GM19455 (cell line): ENCODE measurements around the gene APBB1.
A peak's percentile ranks its signal among the peaks of the same experiment; 100 is the strongest.

Experiments
- ATAC-seq: cut with Tn5 transposase; IDR thresholded peaks from one replicate; pipeline ENCODE4 v1.9.1; 2021; ENCODE audit not compliant: unreplicated experiment

The APBB1 gene

DNA sequence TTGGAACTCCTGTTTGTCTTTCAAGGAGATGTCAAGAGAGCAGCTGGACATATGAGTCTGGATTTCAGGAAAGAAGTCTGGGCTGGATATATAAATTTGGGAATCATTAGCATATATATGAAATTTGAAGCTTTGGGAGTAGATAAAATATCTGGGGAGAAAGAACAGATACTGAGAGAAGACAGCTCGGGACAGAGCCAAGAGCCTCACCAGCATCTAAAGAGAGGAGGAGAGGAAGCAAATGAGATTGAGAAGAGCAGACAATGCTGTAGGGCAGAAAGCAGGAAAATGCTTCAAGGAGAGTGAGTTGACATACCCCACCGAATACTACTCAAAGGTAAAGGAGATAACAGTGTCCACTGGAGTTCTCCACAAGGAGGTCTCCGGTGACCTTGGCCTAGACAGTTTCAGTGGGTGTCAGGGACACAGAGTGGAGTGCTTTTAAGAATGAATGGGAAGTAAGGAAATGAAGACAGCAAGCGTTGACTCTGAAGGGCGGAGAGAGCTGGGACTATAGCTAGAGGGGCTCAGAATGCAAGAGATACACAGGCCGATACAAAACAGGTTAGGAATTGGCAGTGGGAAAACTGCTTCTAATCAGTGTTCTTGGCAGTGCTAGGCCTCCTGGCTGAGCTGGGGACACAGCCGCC is 862 bp downstream of the APBB1 start:
- ATAC-seq: no peak

DNA sequence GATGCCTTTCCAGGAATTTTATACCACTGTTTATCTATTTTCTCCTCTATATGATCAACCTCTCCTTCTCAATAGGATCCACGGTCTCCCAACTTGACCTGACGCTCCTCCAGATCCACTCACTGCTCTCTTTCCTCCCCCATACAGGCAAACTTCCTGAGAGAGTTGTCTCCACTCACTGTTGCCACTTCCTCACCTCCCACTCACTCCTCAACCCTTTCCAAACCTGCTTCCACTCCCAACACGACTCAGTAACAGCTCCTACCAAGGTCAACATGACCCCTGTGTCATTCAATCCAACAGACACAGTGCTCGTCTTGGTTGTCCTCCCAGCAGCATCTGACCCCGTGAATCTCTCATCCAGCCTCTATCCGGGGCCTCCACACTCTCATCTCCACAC is 3.1 kb downstream of the APBB1 start:
- no peak for ATAC-seq

GRCh38 chr11:6414874-6415328 is 4.0 kb downstream of the APBB1 start:
- no peak for ATAC-seq

- no peak for ATAC-seq
Measured at GRCh38 chr11:6413791-6414201, 5.1 kb downstream of the APBB1 start.

DNA sequence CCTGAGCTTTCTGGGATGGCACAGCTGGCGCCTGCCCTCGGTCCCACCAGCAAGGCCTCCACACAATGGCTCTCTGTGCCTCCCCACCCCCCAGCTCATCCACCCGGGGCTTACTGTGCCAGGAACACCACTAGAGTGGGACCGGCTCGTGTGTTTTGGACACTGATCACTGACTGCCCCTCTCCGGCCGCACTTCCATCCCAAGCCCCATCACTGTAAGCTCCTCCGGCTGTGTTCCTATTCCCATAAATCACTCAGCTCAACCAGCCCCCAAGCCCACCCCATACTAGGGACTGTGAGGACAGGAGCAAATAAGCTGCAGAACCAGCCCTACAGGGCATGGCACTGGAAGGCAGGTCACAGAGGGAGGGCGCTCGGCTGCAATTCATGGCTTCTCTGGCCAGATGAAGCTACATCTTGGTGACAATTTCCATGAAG is 7.3 kb downstream of the APBB1 start:
- ATAC-seq: no peak

- ATAC-seq: no peak
Measured at GRCh38 chr11:6410695-6411430, 8.0 kb downstream of the APBB1 start.

DNA sequence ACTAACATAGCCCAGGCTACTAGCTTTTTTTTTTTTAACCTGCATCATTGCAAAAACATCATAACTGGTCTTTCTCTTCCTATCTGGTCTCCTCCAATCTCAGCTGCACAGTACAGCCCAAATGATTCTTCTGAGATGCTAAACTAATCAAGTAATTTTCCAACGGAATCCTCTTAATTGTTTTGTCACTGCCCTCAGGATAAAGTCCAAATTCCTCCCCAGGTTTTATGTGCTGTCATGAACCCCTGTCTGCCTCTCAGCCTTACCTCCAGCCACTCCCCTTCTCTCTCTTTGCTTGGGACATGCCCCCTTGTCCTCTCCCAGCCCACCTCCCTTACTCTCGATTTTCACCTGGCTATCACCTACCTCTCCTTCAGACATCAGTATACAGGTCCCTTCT is 12.5 kb downstream of the APBB1 start:
- no peak for ATAC-seq

GRCh38 chr11:6405846-6406245 is 13.0 kb downstream of the APBB1 start:
- no peak for ATAC-seq

DNA sequence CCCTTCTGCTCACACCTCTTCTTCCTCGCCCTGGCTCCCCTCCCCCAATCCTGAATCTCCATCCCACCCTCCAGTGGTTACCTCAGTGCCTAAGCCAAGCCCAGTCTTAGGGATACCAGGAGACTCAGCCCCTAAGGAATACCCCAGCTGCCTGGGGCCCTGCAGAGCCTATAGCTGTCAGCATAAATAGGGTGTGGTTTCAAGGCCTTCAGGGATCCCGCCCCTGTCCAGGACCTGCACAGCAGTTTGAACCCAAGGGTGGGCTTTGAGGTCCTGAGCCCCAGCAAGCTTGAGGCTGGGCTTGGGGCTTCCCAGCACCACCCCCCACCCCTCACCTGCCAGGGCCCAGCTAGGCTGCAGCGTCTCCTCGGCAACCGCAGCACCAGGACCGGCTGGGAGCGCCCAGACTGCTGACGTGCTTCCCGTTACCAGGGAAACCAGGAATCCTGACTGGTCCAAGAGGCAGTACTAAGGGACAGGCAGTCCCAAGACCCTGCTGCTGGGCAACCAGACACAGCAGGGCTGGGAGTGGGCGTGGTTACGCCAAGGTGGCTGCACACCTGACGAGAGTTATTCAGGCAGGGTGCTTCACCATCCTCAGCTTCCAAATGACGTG is 13.7 kb downstream of the APBB1 start:
- ATAC-seq: no peak

DNA sequence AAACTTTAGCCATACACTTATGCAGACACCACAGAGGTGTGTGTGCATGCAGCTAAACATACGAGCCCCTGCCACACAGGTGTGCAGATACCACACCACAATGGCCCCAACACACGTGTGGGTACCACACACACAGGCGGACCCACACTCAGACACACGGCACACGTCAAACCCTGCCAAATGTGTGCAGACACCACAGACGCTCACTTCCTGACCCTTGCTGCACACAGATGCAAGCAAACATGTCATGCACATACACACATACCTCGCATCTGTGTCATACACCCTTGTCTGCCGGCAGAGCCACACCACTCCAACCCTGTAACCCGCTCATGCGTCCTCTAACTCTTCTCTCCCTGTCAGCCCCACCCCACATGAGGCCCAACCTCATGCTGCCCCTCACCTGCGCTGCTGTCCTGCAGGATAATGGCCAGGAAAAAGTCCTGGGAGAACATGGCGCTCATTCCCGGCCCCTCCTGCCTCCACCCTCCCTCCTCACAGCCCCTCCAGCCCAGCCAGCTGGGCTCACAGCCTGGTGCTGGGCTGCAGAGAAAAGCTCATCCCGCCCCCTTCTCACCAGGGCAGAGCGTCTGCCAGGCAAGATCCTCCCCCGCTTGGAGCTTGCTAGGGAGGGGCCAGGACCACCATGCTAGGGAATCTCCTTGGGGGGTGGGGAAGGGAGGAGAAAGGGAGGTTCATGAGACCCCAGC is 14.4 kb downstream of the APBB1 start:
- ATAC-seq: no peak

DNA sequence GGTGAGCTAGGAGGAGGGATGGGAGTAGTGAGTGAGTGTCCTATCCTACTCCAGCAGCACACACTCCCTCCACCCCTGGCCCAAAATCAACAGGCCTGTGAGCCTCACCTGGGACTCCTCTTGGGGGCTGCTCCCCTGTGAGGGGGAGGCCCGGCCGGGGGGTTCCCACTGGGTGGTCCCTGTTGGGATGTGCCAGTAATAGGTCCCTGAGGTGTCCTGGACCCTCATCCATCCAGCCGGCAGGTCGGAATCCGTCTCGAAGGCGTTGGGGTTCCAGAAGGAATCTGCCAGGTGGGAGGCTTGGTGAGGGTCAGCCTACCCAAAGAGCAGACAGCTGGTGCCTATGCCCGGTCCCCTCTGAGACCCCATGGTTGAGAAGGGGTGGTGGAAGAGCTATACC is 15.4 kb downstream of the APBB1 start:
- no peak for ATAC-seq

- ATAC-seq: peak; percentile 90
Measured at GRCh38 chr11:6402561-6402981, 16.3 kb downstream of the APBB1 start.

DNA sequence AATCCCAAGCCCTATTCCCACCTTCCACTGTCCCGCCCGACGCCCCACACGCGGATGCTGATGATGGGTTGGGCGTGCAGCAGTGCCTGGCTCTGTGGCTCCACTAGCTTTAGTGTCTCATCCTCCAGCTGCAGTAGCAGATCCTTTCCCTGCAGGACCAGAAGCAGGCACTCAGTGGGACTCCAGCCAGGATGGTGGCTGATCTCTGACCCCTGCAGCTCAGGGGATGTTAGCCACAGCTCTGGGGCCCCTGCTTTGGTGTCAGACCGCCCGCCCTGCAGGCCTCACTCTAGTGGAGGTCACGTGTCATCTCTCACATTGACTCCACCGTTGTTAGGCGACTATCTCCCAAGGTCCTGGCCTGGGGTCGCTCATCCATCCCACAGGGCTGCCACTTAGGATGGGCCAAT is 16.8 kb downstream of the APBB1 start:
- ATAC-seq: peak; percentile 42

GRCh38 chr11:6401464-6401863 is 17.4 kb downstream of the APBB1 start:
- no peak for ATAC-seq

- no peak for ATAC-seq
Measured at GRCh38 chr11:6400431-6401345, 18.2 kb downstream of the APBB1 start.

GRCh38 chr11:6397636-6398035 is 21.3 kb downstream of the APBB1 start:
- no peak for ATAC-seq

- no peak for ATAC-seq
Measured at GRCh38 chr11:6397156-6397555, 21.7 kb downstream of the APBB1 start.

- ATAC-seq: no peak
Measured at GRCh38 chr11:6395470-6396060, 23.3 kb downstream of the APBB1 start.

- ATAC-seq: no peak
Measured at GRCh38 chr11:6393989-6394670, 24.8 kb downstream of the APBB1 start.
